Spleen (tissue), 11 donors: ENCODE data around the gene PBRM1. TPM values are rescaled to one million over a fixed set of nuclear protein-coding genes. Genes with fewer than 3 reads are reported as not detected.

ENCODE experiments used
- DNase-seq: peaks from one replicate; pipeline ENCODE4 v3.0.0-alpha.2; 2020
- H3K27ac ChIP-seq, 8 donors: fragments of 200-600 bp; sonication (generic) in 7 of 8; 1 replicate in 4 of 8; 2 replicates in 4 of 8; pipeline versions ENCODE4 v1.5.0 to v1.8.0; 2016 to 2021; ENCODE audit warnings: inconsistent platforms in 4 of 8, mild to moderate bottlenecking in 4 of 8, moderate library complexity in 1 of 8
- H3K27me3 ChIP-seq, 7 donors: fragments of 200-600 bp; sonication (generic) in 6 of 7; replicated peaks in 1 of 7; 1 replicate in 4 of 7; 2 replicates in 3 of 7; pipeline versions ENCODE4 v1.5.0 to v1.8.0; 2016 to 2021; ENCODE audit warnings: inconsistent platforms in 3 of 7, mild to moderate bottlenecking in 1 of 7
- H3K36me3 ChIP-seq, 6 donors: fragments of 200-600 bp; sonication (generic) in 5 of 6; 1 replicate in 4 of 6; 2 replicates in 2 of 6; pipeline versions ENCODE4 v1.5.0 to v1.8.0; 2016 to 2021; ENCODE audit warnings: inconsistent platforms in 2 of 6
- H3K4me1 ChIP-seq, 6 donors: fragments of 200-600 bp; sonication (generic) in 5 of 6; 1 replicate in 3 of 6; 2 replicates in 3 of 6; pipeline versions ENCODE4 v1.5.0 to v1.8.0; 2016 to 2021; ENCODE audit warnings: inconsistent platforms in 3 of 6
- H3K4me3 ChIP-seq, 8 donors: fragments of 200-600 bp; sonication (generic) in 7 of 8; 1 replicate in 4 of 8; 2 replicates in 4 of 8; pipeline versions ENCODE4 v1.5.0 to v1.8.0; 2016 to 2021; ENCODE audit warnings: inconsistent platforms in 4 of 8, mild to moderate bottlenecking in 4 of 8, moderate library complexity in 2 of 8
- H3K9me3 ChIP-seq, 8 donors: fragments of 200-600 bp; sonication (generic) in 7 of 8; 1 replicate in 4 of 8; 2 replicates in 4 of 8; pipeline versions ENCODE4 v1.5.0 to v1.8.0; 2016 to 2021; ENCODE audit warnings: inconsistent platforms in 4 of 8
- POLR2A ChIP-seq, 3 donors: fragments of 450-650 bp; IDR thresholded peaks; one replicate each; pipeline ENCODE4 v1.5.1; 2017; ENCODE audit warnings: antibody characterized with exemption in 3 of 3, mild to moderate bottlenecking in 1 of 3
- POLR2AphosphoS5 ChIP-seq, 3 donors: sonication (generic); formaldehyde crosslinking; IDR thresholded peaks; one replicate each; pipeline ENCODE4 v1.5.1; 2017; ENCODE audit warnings: antibody characterized with exemption in 3 of 3
- WGBS, 5 donors: extraction: QIAGEN DNeasy Blood & Tissue Kit in 3 of 5; methylation state at CpG; one replicate each; pipeline versions ENCODE4 v1.1.5 to v1.1.7; 2013 to 2018; 5-methylcytosine and 5-hydroxymethylcytosine counted together
- intact Hi-C: fragments of 100-400 bp; cut with DNase I; formaldehyde crosslinking; loops from one replicate; pipeline ENCODE4 v1.15.0; 2023; ENCODE audit warnings: low total_unique reads
- polyA plus RNA-seq, 3 donors: library from polyadenylated mRNA; stranded (reverse); fragments of 200-250 nt; gene quantifications; one replicate each; pipeline ENCODE4 v1.2.1, GENCODE V29; 2013
- total RNA-seq, 7 donors: library from RNA; depleted of rRNA in 3 of 7; stranded (reverse); fragments of >200 nt in 3 of 7; fragmentation: NEBNext Ultra II Directional in 4 of 7; extraction: Animal tissue kit (Norgen Biotek cat#: 25700) in 4 of 7; gene quantifications; one replicate each; pipeline versions ENCODE4 v1.1.0 to v1.2.1, GENCODE V29; 2016 to 2021
- TF ChIP-seq, protein P1 (sequence below), 11 experiments: fragments of 200-600 bp in 7 of 11; fragments of 450-650 bp in 4 of 11; sonication (generic) in 4 of 11; IDR thresholded peaks in 8 of 11; conservative IDR thresholded peaks in 3 of 11; 1 replicate in 7 of 11; 2 replicates in 4 of 11; pipeline versions ENCODE4 v1.4.0 to v1.8.0; 2016 to 2021; ENCODE audit warnings: antibody characterized with exemption in 11 of 11, inconsistent platforms in 4 of 11, mild to moderate bottlenecking in 1 of 11
- donor health status: healthy with polysubstance abuse.
- donor health status: DM: no; HTN: no; CAD: no; lungs with moderate emphysema.
- donor health status: DM: no; HTN: no; CAD: no.
- donor health status: Bipolar disorder and iron deficiency.
- donor health status: healthy.
- donor health status: DM: no; HTN: no; CAD: no.
- donor health status: DM: yes; HTN: yes; CAD: no.

Gene PBRM1
- total and polyA plus RNA-seq, 10 donors = 5.7 to 125 (median 69.5) TPM

DNA sequence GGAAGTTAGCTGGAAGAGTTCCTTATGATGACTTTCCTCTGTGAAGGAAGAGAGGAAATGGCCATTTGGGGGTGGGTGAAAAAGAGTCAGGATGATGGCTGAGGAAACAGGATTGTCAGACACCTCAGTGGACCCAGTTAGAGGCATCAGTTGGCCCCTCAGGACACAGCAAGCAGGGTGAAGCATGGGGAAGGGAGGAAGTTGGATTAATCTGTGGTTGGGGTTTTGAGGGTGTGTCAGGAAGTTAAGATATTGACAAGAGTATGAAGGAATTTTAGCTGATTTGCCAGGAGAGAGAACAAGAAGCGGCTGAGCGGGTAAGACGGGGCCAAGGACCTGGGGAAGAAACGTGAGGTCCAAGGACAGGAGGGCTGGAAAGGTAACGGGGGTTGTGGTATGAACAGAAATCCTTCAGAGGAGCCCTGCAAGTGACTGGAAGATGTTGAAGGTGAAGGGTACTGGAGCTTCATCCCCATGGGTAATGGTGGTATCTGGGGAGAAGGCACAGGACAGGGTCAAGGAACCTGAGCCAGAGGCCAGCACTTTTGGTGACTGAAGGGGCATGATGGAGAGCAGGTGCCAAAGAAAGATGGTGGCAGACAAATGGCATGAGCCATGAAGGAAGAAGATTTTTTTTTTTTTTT is 146.6 kb downstream of the PBRM1 start:
- TF ChIP-seq, protein P1, sequence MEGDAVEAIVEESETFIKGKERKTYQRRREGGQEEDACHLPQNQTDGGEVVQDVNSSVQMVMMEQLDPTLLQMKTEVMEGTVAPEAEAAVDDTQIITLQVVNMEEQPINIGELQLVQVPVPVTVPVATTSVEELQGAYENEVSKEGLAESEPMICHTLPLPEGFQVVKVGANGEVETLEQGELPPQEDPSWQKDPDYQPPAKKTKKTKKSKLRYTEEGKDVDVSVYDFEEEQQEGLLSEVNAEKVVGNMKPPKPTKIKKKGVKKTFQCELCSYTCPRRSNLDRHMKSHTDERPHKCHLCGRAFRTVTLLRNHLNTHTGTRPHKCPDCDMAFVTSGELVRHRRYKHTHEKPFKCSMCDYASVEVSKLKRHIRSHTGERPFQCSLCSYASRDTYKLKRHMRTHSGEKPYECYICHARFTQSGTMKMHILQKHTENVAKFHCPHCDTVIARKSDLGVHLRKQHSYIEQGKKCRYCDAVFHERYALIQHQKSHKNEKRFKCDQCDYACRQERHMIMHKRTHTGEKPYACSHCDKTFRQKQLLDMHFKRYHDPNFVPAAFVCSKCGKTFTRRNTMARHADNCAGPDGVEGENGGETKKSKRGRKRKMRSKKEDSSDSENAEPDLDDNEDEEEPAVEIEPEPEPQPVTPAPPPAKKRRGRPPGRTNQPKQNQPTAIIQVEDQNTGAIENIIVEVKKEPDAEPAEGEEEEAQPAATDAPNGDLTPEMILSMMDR (IDR thresholded peaks at IDR 0.05 in 8 of 11, conservative IDR thresholded peaks at IDR 0.05 in 3 of 11) = no peak
- TF ChIP-seq POLR2A (IDR thresholded peaks at IDR 0.05) (no peak), POLR2AphosphoS5 (IDR thresholded peaks at IDR 0.05) (no peak)
- peaks cover 0 to 41% (median 5%) of the 10 kb centered on the region in 6 donors for H3K36me3 ChIP-seq
- peaks cover 0 to 6% (median 0%) of the 10 kb centered on the region in 7 donors for H3K27me3 ChIP-seq
- intact Hi-C loops = no loop called here
- 55 to 81% (median 71%) methylated on average over 5 of the region's 5 CpGs for WGBS, 5 donors
- DNase-seq = no peak
- H3K4me1 ChIP-seq = peaks cover 21 to 57% (median 44%) of the 10 kb centered on the region in 6 donors
- no peak overlapping the region for H3K4me3 ChIP-seq
- no peaks in the 10 kb centered on the region for H3K9me3 ChIP-seq
- peak overlapping the region in 2 of 8 donors; percentile 15 for H3K27ac ChIP-seq

DNA sequence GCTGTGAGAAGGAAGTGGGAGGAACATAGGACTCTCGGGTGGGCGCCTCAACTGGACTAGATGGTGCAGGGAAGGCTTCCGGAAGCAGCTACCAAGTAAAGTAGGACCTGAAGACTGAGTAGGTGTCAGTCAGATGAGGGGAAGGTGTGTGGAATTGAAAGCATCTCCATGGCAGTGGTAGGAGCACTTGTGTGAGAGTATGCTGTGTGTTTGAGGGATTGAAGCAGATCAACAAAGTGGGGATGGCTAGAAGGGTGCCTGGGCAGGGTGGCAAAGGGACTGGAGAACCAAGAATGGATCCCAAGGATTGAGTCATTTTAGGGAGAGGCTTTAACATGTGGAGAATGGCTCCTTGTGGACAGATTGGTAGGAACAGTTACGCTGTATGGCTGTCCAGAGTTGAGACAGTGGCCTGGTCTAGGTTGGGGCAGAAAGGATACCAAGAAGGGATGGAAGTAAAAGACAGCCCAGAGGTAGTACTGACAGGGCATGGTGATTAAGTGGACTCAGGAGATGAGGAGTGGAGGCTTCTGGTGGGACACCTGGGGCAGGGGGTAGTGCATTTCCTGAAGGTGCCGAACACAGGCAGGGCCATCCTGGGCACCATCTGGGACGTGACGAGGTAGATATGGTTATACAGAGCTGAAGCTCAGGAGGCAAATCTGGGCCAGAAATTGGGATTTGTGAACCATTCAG is 147.8 kb downstream of the PBRM1 start:
- peak overlapping the region in 4 of 8 donors; percentile 89 to 95 (median 92) for H3K27ac ChIP-seq

DNA sequence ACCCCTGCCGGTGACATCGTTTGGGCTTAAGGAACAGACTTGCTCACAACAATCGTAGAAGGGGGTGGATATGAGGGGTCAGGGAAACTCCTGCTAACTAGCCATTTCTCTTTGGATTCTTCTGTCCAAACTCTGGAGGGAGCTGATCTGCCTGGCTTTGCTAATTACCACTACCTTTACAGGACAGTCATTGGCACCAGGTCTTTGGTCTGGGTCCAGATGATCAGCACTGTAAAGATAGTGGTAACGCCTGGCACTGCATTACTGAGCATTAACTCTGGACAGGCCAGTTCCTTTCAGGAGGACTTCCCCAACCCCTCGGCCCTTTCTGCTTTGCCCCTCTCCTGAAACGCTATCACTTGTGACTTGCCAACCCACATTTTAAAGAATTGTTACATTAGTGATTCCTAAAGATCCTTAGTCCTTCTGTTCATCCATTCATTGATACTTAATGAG is 148.5 kb downstream of the PBRM1 start:
- H3K27me3 ChIP-seq = peaks cover 0 to 23% (median 5%) of the 10 kb centered on the region in 7 donors
- H3K9me3 ChIP-seq = no peaks in the 10 kb centered on the region
- peak overlapping the region; percentile 73 to 95 (median 90) for H3K27ac ChIP-seq
- H3K36me3 ChIP-seq = peaks cover 0 to 29% (median 5%) of the 10 kb centered on the region in 6 donors
- H3K4me1 ChIP-seq = peaks cover 30 to 72% (median 57%) of the 10 kb centered on the region in 6 donors
- WGBS, 5 donors = 2 to 8% (median 6%) methylated on average over 5 to 6 of the region's 6 CpGs
- peak overlapping the region; percentile 64 to 94 (median 78) for H3K4me3 ChIP-seq
- TF ChIP-seq, protein P1 (IDR thresholded peaks at IDR 0.05 in 8 of 11, conservative IDR thresholded peaks at IDR 0.05 in 3 of 11) = no peak
- TF ChIP-seq POLR2A (IDR thresholded peaks at IDR 0.05) (no peak), POLR2AphosphoS5 (IDR thresholded peaks at IDR 0.05) (no peak)
- intact Hi-C loops = no loop called here
- no peak for DNase-seq

More for the DNA sequence above, 147.8 kb downstream of the PBRM1 start:
- peaks cover 23 to 65% (median 51%) of the 10 kb centered on the region in 6 donors for H3K4me1 ChIP-seq
- peak overlapping the region; percentile 64 to 94 (median 78) for H3K4me3 ChIP-seq
- TF ChIP-seq, protein P1 (IDR thresholded peaks at IDR 0.05 in 8 of 11, conservative IDR thresholded peaks at IDR 0.05 in 3 of 11) = no peak
- TF ChIP-seq POLR2A (IDR thresholded peaks at IDR 0.05) (no peak), POLR2AphosphoS5 (IDR thresholded peaks at IDR 0.05) (no peak)
- 72 to 84% (median 75%) methylated on average over 7 of the region's 7 CpGs for WGBS, 5 donors
- peaks cover 0 to 17% (median 5%) of the 10 kb centered on the region in 7 donors for H3K27me3 ChIP-seq
- no peak for DNase-seq
- no peaks in the 10 kb centered on the region for H3K9me3 ChIP-seq
- intact Hi-C loops = no loop called here
- H3K36me3 ChIP-seq = peaks cover 0 to 33% (median 5%) of the 10 kb centered on the region in 6 donors
